Superior temporal gyrus (tissue), 1 donor: ENCODE data around the gene PDHB.
"Not testable (repeated sequence)": the region's sequence is repeated elsewhere in the genome, so short reads cannot be mapped to it uniquely, and the experiment has no call there.

Experiments used
- DNase-seq: peaks from one replicate; pipeline ENCODE4 v3.0.0-alpha.2; 2016; ENCODE audit errors: extremely low spot score

The PDHB gene

DNA sequence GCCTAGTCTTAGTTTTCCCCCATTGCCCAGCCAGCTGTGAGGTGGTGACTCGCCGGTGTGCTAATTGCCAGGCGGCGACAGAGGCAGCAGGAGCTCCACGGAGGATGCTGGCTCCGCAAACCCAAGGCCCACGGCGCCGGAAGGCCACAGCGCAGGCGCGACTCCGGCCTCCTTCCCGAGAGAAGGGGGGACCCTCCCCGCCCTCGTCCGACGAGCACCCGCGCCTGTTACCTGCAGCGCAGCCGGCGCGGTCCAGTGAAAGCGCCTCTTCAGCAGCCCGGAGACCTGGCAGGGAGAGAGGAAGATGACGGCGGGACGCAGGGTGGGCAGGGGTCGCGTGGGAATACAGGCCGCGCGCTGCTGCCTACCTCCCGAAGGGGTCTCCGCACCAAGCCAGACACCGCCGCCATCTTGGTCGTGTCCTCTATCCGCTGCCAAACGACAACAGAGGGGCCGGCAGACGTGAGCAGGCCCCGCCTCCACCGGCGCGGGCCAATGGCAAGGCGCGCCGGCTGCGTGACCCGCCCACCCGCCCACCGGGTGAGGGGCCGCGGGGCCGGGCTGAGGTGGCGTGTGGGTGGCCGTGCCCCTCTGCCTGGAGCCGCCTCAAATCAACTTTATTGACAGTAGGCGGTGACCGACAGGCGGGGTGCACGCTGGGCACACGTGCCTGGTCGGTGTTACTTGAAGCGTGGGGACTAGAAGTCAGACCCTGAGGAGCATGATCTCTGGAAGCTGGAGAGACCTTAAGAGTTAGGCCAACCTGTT is at the start of gene PDHB:
PDHB (minus strand) TSS at position 433 of the 768 bp plus-strand sequence; CDS start at position 410, 23 bp downstream.
- peak; percentile 93 for DNase-seq

DNA sequence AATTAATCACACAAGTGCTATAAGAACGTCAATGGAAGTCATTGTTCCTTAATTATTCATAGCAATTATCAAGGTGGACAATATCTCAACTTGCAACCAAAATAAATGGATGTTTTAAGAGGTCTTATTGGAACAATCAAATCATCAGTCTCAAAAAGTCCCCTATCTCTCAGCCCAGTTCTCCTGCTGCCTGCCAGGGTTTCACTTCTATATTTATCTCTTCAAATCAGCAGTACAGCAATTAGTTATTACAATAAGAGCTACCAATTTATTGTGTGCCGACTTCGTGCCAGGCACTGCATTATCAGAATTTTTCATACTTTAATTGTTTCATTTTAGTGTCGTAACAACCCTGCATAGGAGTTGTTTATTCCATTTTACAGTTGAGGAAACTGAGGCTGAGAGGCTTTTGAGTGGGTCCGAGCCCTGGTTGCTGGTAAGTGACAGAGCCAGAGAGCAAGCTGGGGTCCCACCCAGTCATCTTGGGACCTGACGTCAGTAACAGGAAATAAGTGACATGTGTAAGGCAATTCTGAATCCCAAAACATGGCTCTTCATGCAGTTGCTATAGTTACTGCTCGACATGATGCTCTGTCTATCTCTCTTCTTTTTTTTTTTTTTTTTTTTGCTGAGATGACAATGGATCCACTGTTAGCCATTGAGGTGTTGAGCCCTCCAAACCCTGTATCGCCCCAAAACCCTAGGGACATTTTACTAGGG is 49.4 kb upstream of the PDHB start:
- no peak for DNase-seq

DNA sequence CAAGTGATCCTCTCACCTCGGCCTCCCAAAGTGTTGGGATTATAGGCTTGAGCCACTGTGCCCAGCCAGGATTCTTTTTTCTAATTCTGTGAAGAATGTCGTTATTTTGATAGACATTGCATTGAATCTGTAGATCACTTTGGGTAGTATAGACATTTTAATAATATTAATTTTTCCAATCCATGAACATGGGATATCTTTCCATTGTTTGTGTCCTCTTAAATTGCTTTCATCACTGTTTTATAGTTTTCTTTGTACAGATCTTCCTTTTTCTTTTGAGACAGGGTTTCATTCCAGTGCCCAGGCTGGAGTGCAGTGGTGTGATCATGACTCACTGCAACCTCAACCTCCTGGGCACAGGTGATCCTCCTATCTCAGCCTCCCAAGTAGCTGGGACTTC is 46.7 kb upstream of the PDHB start:
- no peak for DNase-seq

DNA sequence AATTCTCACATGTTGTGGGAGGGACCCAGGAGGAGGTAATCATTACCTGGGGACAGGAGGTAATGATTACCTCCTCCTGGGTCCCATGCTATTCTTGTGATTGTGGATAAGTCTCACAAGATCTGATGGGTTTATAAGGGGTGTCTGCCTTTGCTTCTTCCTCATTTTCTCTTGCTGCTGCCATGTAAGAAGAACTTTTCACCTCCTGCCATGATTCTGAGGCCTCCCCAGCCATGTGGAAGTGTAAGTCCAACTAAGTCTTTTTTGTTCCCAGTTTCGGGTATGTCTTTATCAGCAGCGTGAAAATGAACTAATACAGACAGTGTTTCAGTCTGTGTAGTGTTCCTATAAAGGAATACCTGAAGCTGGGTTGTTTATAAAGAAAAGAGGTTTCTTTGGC is 45.1 kb upstream of the PDHB start:
- no peak for DNase-seq

DNA sequence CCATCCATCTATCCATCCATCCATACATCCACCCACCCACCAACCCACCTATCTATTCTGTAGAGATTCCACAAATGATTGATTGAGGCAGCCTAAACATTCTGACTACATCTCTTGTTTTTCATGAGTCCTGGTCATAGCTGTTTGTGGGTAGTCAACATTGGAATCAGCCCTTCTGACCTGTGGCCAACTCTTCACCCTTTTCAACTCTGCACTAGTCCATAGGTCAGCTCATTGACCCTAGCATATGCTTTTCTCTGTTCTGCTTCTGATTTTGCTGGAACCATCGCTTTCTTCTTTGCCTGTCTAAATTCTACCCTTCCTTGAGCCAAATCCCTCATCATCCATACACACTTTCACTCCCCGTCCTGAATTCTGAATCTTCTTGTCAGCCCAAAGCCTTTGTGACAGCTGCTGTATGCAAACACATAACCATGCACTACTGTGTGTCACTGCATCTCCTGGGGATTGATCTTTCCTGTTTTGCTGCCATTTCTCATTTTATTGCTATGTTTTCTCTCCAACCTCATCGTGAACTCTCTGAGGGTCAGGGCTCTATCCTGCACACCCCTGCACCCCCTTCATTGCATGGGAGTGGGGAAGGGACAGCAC is 41.4 kb upstream of the PDHB start:
- DNase-seq, result no peak

DNA sequence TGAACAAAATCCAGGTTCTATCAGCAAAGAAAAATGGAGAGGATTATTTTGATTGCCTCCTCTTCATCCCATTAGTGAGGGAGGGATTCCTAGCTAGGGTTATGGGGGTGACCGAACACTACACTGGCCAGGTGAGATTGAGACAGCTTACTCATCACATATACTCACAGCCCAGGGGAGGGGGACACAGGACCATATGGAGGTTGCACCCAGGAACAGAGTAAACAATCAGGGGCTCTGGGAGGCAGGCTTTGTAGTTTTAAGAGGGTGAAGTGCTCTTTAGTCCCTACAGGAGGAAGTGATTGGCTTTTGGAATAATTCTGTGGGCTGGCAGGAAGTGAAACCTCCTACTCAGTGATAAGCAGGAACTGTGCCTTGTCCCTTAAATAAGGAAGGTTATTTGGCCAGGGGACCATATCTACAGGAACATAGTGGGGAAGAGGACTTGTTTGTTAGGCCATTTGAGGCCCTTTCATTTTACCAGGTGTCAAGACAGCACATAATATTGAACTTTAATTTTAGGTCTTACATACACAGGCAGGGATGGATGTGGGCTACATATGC is 40.8 kb upstream of the PDHB start:
- DNase-seq, result no peak

DNA sequence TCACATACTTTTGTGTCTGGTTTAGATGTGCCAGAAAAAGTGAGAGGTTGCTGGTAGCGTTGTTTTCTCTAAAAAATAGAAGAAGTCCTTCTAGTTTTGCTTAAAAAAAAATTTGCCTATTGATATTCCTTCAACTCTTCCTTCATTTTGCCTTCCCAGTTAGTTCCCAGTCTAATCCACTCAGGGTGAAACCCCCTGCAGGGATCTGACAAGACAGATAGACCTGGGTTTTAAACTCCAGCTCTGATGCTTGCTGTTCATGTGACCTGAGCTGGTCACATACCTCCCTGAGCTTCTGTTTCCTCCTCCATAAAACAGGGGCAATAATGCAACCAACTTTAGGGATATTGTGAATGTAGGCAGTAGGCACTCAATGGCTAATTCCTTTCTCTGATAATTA is 39.6 kb upstream of the PDHB start:
- DNase-seq, result peak; percentile 14

DNA sequence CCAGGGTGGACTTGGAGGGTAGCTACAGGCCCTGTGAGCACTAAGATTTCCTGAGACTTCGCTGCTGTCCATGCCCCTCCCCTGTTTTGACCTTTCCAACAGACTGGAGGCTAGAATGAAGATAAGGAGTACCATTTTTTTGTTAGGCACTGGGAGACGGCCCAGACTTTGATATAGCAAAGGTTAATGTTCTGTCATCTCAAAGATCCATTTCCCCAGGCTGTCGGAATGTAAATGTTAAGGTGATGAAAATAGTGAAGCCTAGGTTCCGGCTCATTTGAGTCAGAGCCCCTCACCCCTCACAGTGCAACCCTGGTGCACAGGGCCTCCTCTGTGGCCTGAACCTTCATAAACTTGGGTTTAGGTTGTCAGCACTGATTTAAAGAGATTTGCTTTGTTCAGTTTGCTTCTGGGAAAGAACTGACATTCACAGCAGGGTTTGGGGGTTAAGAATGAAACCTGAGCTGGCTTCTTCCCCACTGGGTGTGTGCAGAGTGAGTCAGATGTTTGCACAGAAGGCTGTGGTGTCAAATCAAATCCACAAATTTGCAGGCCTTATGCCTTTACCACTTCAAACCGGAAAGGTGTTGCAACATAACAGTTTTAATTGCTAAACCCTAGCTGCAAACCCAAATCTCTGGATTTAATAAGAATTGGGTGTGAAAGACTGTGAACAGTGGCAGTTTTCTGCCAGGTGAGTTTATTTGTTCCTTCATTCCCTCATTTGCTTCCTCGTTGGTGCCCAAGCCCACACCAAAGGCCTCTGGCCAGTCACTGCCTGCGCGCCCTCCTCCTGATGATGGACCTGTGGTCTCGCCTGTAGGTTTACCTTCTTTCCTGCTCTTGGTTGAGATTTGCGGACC is 37.6 kb upstream of the PDHB start:
- DNase-seq, result peak; percentile 19

DNA sequence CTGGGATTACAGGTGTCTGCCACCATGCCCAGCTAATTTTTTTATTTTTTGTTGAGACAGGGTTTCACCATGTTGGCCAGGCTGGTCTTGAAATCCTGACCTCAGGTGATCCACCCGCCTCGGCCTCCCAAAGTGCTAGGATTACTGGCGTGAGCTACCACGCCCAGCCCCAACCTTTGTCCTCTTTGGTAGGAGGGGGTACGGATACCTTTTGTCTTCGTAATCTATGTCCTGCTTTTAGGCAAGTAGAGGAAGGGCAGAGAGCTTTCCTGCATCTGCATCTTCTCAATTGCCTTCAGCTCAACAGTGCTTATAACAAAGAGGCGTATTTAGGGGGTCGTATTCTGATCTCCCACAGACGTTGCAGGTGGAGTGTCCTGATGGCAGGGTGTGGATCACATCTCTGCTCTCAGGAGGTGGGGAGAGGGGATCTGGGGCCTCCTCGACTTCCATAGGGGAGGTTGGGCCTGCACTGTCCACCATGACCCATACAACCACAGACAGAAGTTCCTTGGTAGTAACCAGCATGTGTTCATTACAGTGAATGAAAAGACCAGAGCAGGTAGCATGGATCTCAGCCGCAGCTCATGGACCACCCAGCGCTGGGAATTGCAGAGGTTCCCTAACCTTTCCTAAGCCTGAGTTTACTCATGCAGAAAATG is 36.9 kb upstream of the PDHB start:
- DNase-seq, result no peak

DNA sequence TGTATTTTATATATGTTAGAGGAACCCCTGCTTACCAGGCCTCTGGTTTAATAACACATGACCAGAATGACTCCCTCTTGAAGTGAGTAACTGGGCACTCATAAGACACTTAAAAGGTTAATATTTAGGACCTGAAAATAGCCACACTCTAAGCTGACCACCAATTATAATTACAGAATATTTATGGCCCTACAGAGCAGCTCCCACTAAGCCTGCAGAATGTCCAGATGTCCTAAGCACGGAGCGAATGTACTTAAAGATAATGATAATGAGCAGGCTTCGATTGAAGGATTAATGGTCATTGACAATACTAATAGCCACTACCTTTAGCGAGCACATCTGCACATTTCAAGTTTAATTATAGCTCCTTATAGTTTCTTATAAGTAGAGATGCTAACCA is 35.5 kb upstream of the PDHB start:
- DNase-seq, result no peak

DNA sequence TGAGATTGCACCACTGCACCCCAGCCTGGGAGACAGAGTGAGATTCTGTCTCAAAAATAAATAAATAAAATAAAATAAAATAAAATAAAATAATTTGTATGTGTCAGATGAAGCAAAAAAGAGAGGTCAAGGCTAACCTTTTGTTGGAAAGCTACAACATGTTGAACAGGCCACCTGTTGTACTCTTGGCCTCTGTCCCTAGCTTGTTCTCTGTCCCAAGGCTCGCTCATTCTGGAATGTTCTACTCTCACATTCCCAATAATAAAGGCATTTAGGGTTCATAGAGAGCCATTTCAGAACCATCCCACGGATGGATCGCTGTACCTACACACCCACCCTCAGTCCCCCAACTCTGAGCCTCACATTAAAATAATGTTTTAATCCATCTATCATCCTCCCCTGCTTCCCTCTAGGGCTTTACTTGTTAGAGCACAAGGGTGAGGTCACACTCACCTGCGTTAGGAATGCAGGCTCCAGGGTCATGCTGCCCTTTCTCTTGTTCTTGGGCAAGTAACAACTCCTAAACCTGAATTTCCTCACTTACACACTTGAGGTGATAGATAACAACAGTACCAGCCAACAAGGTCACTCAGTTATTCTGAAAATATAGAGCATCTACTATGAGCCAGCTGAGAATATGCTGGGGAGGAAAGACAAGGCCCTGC is 33.4 kb upstream of the PDHB start:
- DNase-seq, result no peak

DNA sequence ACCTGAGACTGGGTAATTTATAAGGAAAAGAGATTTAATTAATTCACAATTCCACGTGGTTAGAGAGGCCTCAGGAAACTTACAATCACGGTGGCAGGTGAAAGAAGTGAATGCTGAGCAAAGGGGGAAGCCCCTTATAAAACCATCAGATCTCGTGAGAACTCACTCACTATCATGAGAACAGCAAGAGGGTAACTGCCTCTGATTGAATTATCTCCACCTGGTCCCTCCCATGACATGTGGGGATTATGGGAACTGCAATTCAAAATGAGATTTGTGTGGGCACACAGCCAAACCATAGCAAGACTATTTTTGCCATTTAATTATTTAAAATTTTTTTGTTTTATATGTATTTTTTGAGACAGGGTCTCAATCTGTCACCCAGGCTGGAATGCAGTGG is 31.2 kb upstream of the PDHB start:
- DNase-seq, result no peak

DNA sequence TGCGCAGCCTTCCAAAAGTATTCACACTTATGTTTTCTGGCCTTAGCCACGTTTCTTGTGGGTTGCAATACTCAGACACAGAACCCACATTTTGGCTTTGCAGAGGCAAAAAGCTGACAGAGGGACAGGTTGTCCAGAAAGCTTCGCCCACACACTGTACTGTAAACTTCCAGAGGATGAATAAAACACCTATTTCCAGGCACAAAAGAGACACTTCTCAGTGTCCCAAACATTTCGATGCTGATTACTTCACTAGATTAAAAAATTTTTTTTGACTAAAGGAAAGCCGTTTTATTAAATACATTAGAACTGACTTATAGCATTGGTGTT is 30.3 kb upstream of the PDHB start:
- peak; percentile 84 for DNase-seq

DNA sequence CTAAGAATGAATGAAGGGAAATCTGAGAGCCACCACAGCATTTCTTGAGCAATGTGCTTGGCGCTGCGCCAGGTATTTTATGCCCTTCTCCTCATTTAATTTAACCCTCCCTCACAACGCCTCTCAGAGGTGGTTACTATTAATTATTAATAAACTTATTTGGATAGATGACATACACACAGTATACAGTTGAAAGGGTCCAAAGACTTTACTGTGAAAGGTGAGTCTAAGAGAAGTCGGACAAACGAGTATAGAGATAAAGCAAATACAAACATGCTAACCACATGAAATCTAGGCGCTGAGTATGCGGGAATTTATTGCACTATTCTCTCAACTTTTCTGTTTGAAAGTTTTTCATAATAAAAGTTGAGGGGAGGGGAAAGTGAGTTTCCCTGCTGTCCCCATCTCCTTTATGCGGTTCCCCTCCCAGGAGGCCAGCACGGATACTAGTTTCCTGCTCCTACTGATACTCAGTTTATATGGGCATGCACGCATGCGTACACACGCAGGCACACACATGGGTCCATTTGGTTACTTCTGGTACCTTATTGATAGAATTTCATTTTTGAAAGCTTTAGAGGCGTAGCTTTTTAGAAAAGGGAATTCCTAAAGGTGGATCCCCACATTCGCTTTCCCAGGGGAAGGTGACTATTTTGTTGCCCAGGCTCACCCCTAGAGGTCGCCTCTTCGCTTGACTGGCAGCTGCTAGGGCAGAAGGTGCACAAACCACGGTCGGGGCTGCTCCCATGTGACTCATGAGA is 29.7 kb upstream of the PDHB start:
- DNase-seq, result no peak

DNA sequence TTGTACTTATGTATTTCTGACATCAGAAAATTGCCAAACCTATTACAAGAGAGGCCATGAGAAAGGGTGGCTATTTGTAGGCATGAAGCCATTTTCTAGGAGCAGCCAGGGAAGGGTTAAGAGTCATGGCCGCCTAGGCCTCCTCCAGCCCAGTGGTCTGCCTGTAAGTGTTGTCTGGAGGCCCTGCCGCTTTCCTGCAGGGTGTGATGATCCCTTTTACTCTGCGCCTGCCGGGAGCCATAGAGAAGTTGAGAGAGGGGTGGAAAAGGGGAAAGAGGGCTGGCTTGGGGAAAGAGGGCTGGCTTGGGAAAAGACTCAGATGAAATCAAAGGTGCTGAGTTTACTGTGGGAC is 29.2 kb upstream of the PDHB start:
- no peak for DNase-seq

DNA sequence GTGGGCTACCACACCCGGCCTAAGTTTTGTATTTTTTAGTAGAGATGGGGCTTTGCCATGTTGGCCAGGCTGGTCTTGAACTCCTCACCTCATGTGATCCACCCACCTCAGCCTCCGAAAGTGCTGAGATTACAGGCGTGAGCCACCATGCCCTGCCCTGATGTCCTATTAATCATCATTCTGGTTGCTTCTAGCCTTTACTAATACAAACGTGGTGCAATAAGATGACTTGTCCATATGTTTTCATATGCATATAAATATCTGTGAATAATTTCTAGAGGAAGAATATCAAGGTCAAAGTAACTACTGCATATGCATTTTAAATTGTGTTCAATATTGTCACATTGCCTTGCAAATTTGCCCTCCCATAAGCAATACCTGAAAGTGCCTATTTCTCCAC is 25.5 kb upstream of the PDHB start:
- no peak for DNase-seq

DNA sequence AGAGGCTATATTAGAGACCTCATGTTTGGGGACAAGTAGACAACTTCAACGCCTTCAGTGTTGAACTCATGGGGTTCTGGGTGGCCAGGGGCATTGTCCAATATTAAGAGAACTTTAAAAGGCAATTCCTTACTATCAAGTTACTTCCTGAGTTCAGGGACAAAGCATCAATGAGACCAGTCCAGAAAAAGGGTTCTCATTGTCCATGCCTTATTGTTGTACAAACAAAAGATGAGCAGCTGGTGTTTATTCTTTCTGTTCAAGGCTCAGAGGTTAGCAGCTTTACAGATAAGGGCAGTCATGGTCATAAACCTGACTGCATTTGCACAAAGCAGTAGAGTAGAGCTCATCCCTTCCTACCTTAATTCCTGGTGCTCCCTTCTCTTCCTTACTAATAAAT is 18.5 kb upstream of the PDHB start:
- no peak for DNase-seq

DNA sequence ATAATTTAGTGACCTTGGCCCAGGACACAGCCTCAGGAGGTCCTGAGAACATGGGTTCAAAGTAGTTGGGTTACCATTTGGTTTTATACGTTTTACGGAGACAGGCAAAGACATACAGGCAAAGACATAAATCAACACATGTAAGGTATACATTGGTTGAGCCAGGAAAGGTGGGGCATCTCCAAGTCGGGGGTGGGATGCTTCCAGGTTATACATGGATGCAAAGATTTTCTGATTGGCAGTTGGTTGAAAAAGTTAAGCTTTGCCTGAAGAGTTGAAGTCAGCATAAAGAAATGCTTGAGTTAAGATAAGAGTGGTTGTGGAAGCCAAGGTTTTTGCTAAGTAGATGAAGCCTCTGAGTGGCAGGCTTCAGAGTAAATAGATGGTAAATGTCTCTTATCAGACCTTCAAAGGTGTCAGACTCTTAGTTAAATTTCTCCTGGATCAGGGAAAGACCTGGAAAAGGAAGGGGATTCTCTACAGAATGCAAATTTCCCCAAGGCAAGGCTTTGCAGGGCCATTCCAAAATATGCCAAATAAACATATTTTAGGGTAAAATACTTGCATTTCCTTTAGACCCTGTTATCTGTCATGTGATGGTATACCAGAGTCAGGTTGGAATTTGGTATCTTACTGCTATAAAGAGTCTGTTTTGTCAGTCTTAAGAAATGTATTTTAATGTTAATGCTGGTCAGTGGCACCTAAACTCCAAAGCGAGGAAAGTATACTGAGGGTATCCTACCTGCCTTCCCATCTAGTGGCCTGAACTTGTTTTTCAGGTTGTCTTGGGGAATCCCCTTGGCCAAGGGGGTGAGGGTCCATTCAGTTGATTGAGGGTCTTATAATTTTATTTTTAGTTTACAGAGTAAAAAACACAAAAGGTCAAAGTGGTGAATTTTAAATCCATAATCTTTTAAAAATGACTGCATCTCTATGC is 8.2 kb upstream of the PDHB start:
- no peak for DNase-seq

DNA sequence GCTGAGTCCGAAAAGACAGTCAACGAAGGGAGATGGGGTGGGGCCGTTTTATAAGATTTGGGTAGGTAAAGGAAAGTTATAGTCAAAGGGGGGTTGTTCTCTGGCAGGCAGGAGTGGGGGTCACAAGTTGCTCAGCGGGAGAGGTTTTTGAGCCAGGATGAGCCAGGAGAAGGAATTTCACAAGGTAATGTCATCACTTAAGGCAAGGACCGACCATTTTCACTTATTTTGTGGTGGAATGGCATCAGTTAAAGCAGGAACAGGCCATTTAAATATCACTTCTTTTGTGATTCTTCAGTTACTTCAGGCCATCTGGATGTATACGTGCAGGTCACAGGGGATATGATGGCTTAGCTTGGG is 7.3 kb upstream of the PDHB start:
- not testable (repeated sequence) for DNase-seq
